Body of pancreas (tissue), 4 donors: ENCODE measurements around the gene FFAR2.

Experiments used
- POLR2A ChIP-seq, 3 donors: fragments of 450-650 bp; IDR thresholded peaks; one replicate each; pipeline ENCODE4 v1.6.1; 2016; ENCODE audit warnings: antibody characterized with exemption in 3 of 3, mild to moderate bottlenecking in 2 of 3
- TF ChIP-seq, protein P1 (sequence below), 7 experiments: fragments of 450-650 bp in 4 of 7; fragments of 200-600 bp in 3 of 7; sonication (generic) in 3 of 7; IDR thresholded peaks; one replicate each; pipeline ENCODE4 v1.5.1; 2016 to 2019; ENCODE audit warnings: antibody characterized with exemption in 7 of 7

DNA sequence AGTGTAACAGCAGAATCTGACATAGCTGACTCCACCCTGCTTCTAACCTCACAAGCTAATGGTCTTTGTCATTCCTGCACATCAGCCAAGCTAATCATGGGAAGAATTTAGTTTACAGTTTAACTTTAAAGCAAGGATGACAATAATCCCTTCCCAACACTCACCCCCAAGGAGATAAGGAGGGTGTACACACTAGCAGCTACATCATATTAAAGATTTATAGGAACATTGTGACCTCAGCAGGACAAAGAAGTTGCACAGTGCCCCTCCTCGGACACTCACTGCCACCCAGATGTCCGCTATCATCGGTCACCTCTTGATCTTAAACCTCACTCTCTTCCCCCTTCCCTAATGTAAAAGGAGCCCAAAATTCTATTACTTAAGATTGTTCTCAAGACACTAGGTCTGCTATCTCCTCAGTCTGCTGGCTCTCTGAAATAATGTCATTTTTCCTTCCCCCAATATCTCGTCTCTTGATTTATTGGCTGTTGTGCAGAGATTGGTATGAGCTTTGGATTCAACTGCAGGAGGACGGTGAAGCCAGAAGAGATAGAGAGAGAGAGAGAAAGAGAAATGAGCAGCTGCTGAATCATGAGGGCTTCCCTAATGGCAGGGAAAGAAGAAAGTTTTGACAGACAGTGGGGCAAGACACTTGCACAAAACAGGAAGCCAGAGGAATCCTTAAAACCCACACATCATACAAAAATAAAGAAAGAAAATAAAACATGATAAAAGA, 17.5 kb upstream of the FFAR2 start:
- TF ChIP-seq, protein P1, sequence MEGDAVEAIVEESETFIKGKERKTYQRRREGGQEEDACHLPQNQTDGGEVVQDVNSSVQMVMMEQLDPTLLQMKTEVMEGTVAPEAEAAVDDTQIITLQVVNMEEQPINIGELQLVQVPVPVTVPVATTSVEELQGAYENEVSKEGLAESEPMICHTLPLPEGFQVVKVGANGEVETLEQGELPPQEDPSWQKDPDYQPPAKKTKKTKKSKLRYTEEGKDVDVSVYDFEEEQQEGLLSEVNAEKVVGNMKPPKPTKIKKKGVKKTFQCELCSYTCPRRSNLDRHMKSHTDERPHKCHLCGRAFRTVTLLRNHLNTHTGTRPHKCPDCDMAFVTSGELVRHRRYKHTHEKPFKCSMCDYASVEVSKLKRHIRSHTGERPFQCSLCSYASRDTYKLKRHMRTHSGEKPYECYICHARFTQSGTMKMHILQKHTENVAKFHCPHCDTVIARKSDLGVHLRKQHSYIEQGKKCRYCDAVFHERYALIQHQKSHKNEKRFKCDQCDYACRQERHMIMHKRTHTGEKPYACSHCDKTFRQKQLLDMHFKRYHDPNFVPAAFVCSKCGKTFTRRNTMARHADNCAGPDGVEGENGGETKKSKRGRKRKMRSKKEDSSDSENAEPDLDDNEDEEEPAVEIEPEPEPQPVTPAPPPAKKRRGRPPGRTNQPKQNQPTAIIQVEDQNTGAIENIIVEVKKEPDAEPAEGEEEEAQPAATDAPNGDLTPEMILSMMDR (IDR thresholded peaks at IDR 0.05): no peak
- no peak for TF ChIP-seq POLR2A (IDR thresholded peaks at IDR 0.05)
